Adipocyte (in vitro differentiated cells): ENCODE results near the gene DHX29.
A peak's percentile ranks its signal among the peaks of the same experiment; 100 is the strongest.

Source experiments
- DNase-seq: peaks from one replicate; pipeline ENCODE4 v3.0.0-alpha.2; 2015; ENCODE audit warnings: low read depth
- H3K27me3 ChIP-seq: replicated peaks from 2 replicates; pipeline ENCODE4 v1.7.0; 2013; ENCODE audit warnings: mild to moderate bottlenecking, low read length, moderate library complexity; ENCODE audit not compliant: control insufficient read depth, insufficient read depth
- H3K36me3 ChIP-seq: 2 replicates; pipeline ENCODE4 v1.7.0; 2013; ENCODE audit warnings: low read length, mild to moderate bottlenecking, moderate library complexity; ENCODE audit not compliant: control insufficient read depth, insufficient read depth, severe bottlenecking
- H3K4me1 ChIP-seq: 2 replicates; pipeline ENCODE4 v1.7.0; 2013; ENCODE audit warnings: mild to moderate bottlenecking, low read length, moderate library complexity; ENCODE audit not compliant: control insufficient read depth, insufficient read depth
- H3K4me3 ChIP-seq: 2 replicates; pipeline ENCODE4 v1.7.0; 2013; ENCODE audit warnings: mild to moderate bottlenecking, low read length, moderate library complexity
- H3K9ac ChIP-seq: 2 replicates; pipeline ENCODE4 v1.7.0; 2013; ENCODE audit warnings: mild to moderate bottlenecking, low read length, moderate library complexity
- H3K9me3 ChIP-seq: 2 replicates; pipeline ENCODE4 v1.7.0; 2013; ENCODE audit warnings: mild to moderate bottlenecking, low read length, moderate library complexity; ENCODE audit not compliant: control insufficient read depth

The DHX29 gene

DNA sequence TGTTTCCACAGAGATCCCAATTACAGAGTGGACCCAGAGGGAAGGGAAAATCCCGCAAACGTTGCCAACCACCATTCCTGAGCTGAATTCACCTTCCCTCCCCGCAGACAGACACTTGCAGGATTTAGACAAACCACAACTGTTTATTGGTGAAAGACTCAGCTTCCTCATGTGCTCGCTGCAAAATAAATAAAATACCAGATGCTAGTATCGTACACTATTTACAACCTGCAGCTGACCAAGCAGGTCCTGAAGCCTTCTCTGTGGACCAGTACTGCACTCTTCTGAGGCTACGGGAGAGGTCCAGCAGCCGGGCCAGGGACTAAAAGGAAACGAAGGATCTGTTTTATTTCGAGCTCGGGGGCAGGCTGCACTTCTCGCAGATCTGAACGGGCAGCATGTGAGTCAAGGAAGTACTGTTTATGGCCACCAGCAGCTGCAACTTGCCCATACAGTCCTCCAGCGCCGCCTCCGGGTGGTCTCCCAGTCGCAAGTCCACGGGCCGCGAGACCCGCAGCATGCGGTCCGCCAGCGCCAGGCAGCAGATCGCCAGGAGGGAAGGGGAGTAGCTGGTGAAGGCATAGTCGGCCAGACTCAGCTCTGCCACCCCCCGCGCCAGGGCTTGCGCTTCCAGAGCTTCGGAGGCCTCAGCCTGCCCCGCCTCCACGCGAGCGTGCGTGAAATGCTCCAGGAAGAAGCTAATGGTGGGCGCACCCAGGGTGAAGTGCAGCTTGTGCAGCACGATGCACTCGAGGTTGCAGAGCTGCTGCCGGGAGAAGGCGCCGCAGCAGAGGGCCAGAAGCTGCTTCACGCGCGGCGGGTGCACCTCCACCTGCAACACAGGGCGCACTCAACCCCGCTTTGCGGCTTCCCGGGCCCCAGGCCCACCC is 76.2 kb downstream of the DHX29 start:
- DNase-seq = peak; percentile 8
- peak overlapping the region; percentile 59 for H3K4me3 ChIP-seq
- no peaks in the 10 kb centered on the region for H3K36me3 ChIP-seq
- H3K9ac ChIP-seq = no peak overlapping the region
- peaks cover 29% of the 10 kb centered on the region for H3K4me1 ChIP-seq
- no peaks in the 10 kb centered on the region for H3K9me3 ChIP-seq
- peaks cover 67% of the 10 kb centered on the region for H3K27me3 ChIP-seq

DNA sequence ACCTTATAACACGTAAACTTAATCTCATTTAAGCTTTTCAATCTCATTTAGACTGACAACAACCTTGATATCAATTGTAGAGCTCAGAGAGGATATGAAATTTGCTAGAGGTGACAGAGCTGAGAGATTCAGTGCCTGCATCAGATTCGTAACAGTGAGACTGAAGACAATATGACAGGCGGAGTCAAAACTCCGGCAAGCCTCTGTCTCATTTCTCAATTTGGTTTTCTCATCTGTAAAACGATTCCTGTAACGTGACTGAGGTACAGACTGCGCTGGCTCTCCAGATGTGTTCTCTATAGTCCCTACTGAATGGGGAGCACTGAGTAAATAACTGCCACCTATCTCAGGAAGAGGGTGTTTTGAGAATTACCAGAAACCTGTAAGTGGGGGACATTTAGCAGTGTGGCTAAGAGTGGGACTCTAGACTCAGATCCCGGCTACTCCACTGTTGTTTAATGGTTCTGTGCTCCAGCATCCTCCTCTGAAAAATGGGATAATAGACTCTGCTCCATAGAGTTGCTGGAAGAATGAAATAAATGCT is 77.3 kb downstream of the DHX29 start:
- Histone ChIP-seq H3K36me3 (no peaks in the 10 kb centered on the region), H3K27me3 (peaks cover 75% of the 10 kb centered on the region), H3K9me3 (no peaks in the 10 kb centered on the region), H3K4me3 (no peak overlapping the region), H3K4me1 (peaks cover 29% of the 10 kb centered on the region), H3K9ac (no peak overlapping the region)
- DNase-seq = no peak

DNA sequence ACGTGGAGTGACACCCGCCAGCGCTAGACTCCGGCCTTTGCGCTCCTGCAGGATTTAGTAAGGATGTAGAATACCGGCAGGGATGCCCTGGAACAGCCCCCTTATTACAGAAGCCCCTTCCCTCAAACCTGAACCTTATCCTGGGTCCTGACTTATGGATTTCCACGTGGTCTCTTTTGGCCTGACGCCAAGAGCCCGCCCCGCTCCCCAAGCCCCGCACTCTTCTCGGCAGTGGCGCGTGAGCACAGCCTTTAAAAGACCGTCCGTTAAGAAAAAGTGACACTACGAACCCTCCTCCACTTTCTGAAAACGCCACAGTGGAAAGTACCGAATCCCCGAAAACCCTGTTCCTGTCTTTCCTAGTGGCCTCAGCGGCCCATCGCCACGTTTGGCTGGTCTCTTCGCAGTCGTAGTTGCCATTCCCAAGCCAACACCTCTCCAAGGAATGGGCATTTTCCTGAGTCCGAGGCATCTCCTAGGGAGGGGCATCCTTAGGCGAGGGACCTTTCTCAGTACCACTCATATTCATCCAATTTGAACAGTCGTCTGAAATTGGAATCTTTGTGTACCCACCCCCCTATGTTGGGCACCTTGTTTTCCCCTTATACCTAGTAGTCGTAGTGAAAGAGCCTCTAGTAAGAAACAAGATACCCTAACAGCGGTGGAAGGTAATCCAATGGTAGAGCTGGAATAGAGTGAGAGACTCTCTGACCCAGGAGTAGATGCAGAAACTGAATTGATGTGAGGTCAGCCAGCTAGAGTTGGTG is 79.6 kb downstream of the DHX29 start:
- no peak for DNase-seq
- Histone ChIP-seq H3K9me3 (no peaks in the 10 kb centered on the region), H3K9ac (no peak overlapping the region), H3K36me3 (no peaks in the 10 kb centered on the region), H3K4me3 (peak overlapping the region; percentile 71), H3K27me3 (peaks cover 94% of the 10 kb centered on the region), H3K4me1 (peaks cover 15% of the 10 kb centered on the region)

GRCh38 chr5:55226934-55227663 is 80.4 kb downstream of the DHX29 start, which contains the start of gene MCIDAS:
Gene MCIDAS (minus strand): TSS chr5:55227315. CDS start chr5:55227138, 177 bp downstream.
- peak within 1 kb of the TSS; percentile 71 for H3K4me3 ChIP-seq
- H3K4me1 ChIP-seq = peaks cover 8% of the 10 kb centered on the region
- H3K36me3 ChIP-seq = no peaks in the 10 kb centered on the region
- DNase-seq = peak; percentile 50
- peaks cover 6% of the 10 kb centered on the region for H3K9me3 ChIP-seq
- H3K27me3 ChIP-seq = peaks cover 94% of the 10 kb centered on the region
- no peak within 1 kb of the TSS for H3K9ac ChIP-seq

DNA sequence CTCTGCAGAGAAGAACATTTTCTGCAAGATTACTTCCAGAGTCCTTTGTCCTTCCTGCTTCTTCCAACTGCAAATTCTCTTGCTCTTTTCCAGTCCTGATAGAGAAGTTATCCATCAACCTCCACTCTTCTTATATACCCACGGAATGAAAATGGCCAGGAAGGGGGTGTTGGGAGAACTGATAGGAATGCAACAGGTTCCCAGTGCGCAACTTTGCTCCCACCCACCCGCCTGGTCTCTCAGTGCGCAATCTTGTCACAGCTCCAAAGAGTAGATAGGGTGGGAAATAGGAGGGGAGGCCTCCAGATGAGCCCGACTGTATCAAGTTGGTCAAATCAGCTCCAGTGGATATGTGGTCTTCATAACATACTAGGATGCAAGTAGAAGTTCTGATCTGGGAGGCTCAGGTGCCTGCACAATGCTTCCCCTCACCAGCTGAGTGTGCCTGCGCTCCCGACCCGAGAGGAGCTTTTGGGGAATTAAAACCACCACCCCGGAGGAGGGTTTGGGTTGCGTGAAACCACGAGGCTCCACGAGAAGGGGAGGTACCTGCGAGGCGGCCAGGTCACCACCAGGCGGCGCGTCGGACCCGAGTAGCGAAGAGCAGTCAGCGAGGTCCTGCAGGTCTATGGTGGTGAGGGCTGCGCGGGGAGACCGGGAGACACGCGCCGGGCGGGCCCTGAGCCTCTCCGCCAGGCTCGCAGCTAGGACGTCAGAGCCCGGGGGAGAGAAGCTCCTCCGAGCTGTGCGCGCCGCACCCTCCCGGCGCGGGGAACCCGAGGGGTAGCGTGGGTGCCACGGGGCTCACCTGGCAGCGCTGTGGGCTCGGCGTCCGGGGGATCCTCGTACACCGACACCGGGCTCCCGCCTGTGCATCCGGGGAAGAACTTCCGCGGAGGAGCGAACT is 81.2 kb downstream of the DHX29 start:
- Histone ChIP-seq H3K4me3 (peak overlapping the region; percentile 71), H3K9me3 (peaks cover 8% of the 10 kb centered on the region), H3K36me3 (no peaks in the 10 kb centered on the region), H3K27me3 (peaks cover 93% of the 10 kb centered on the region), H3K9ac (no peak overlapping the region), H3K4me1 (peaks cover 2% of the 10 kb centered on the region)
- DNase-seq = peak; percentile 55

- Histone ChIP-seq H3K9ac (no peak overlapping the region), H3K4me1 (peaks cover 7% of the 10 kb centered on the region), H3K36me3 (no peaks in the 10 kb centered on the region), H3K4me3 (no peak overlapping the region), H3K27me3 (peaks cover 93% of the 10 kb centered on the region), H3K9me3 (peaks cover 8% of the 10 kb centered on the region)
- no peak for DNase-seq
These were observed 82.1 kb downstream of the DHX29 start for GRCh38 chr5:55225346-55225745.

GRCh38 chr5:55223812-55224240 is 83.7 kb downstream of the DHX29 start:
- H3K4me3 ChIP-seq = no peak overlapping the region

DNA sequence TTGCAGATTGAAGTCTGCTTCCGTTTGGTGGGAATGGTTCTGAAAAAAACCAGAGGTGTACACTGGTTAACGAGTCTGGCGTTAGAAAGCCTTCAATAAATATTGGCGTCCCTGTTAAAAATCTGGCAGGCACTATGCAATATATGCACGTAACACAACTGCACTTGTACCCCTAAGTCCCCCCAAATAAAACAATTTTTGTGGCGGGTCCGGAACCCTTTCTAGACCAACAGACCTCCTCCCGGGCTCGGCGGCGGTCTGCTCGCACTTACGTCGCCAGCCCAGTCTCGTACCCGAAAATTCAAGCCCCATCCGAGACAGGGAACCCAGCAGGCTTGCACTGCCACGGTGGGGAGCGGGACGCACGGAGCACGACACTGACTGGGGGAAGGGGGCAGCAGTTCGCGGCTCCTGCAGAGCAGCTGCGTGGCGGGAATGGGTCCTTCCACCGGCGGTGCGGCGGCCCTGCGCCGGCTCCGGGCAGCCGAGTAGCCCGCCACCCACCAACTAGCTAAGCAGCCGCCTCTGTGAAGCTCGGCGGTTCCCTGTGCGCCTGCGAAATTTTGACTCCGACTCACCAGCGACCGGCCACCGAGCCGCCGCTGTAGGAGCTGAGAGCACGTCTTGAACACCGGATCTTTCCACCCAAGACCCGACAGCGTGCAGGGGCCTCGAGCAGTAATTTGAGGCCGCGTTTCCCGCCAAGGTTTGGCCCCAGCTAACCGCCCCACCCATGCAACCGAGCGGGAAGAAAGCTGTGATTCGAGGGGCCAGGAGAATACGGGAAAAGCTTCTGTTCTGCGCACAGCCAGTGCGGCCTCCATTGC is 84.3 kb downstream of the DHX29 start:
- H3K4me1 ChIP-seq = peaks cover 7% of the 10 kb centered on the region
- peaks cover 88% of the 10 kb centered on the region for H3K27me3 ChIP-seq
- H3K4me3 ChIP-seq = no peak overlapping the region
- peaks cover 8% of the 10 kb centered on the region for H3K9me3 ChIP-seq
- no peak overlapping the region for H3K9ac ChIP-seq
- H3K36me3 ChIP-seq = no peaks in the 10 kb centered on the region
- DNase-seq = no peak

More at GRCh38 chr5:55223812-55224240, 83.7 kb downstream of the DHX29 start:
- Histone ChIP-seq H3K9me3 (peaks cover 8% of the 10 kb centered on the region), H3K27me3 (peaks cover 90% of the 10 kb centered on the region), H3K9ac (no peak overlapping the region), H3K4me1 (peaks cover 7% of the 10 kb centered on the region), H3K36me3 (no peaks in the 10 kb centered on the region)
- DNase-seq = no peak

GRCh38 chr5:55222092-55222984 is 85.2 kb downstream of the DHX29 start:
- no peak overlapping the region for H3K4me3 ChIP-seq
- no peak overlapping the region for H3K9ac ChIP-seq
- peaks cover 83% of the 10 kb centered on the region for H3K27me3 ChIP-seq
- H3K4me1 ChIP-seq = peaks cover 7% of the 10 kb centered on the region
- peaks cover 8% of the 10 kb centered on the region for H3K9me3 ChIP-seq
- no peaks in the 10 kb centered on the region for H3K36me3 ChIP-seq
- no peak for DNase-seq
